Measurements from ENCODE around the gene NRXN2.

Gene NRXN2

GRCh38 chr11:64568584-64569140, 154.3 kb downstream of the NRXN2 start:
- TF ChIP-seq CTCF (IDR thresholded peaks at IDR 0.05; ENCODE audit: low read depth, low read length), result no peak
- H3K4me3 ChIP-seq (replicated peaks in 1 of 2; ENCODE audit: low read depth in 2 of 2, low read length in 2 of 2), result no peak overlapping the region
- no peak for DNase-seq (ENCODE audit: low read depth in 2 of 2)

GRCh38 chr11:64568041-64568571, 154.9 kb downstream of the NRXN2 start:
- no peak for DNase-seq (ENCODE audit: low read depth in 2 of 2)
- no peak for TF ChIP-seq CTCF (IDR thresholded peaks at IDR 0.05; ENCODE audit: low read depth, low read length)
- H3K4me3 ChIP-seq (replicated peaks in 1 of 2; ENCODE audit: low read depth in 2 of 2, low read length in 2 of 2), result no peak overlapping the region

- H3K4me3 ChIP-seq (replicated peaks in 1 of 2; ENCODE audit: low read depth in 2 of 2, low read length in 2 of 2), result no peak overlapping the region
- no peak for TF ChIP-seq CTCF (IDR thresholded peaks at IDR 0.05; ENCODE audit: low read depth, low read length)
- no peak for DNase-seq (ENCODE audit: low read depth in 2 of 2)
These were observed 155.8 kb downstream of the NRXN2 start for GRCh38 chr11:64566915-64567891.

GRCh38 chr11:64566042-64566914, 156.7 kb downstream of the NRXN2 start:
- peak; percentile 77 to 83 for DNase-seq (ENCODE audit: low read depth in 2 of 2)
- H3K4me3 ChIP-seq (replicated peaks in 1 of 2; ENCODE audit: low read depth in 2 of 2, low read length in 2 of 2), result no peak overlapping the region
- no peak for TF ChIP-seq CTCF (IDR thresholded peaks at IDR 0.05; ENCODE audit: low read depth, low read length)

GRCh38 chr11:64564947-64565889, 157.8 kb downstream of the NRXN2 start:
- no peak for DNase-seq (ENCODE audit: low read depth in 2 of 2)
- no peak overlapping the region for H3K4me3 ChIP-seq (replicated peaks in 1 of 2; ENCODE audit: low read depth in 2 of 2, low read length in 2 of 2)
- TF ChIP-seq CTCF (IDR thresholded peaks at IDR 0.05; ENCODE audit: low read depth, low read length), result no peak

Data from cardiac fibroblast (primary cell).